D721Med (cell line): ENCODE data around the gene PLXDC1.

Experiments used
- DNase-seq: peaks from one replicate; pipeline ENCODE4 v3.0.0; 2011; ENCODE audit warnings: low spot score; ENCODE audit not compliant: insufficient read length
- FAIRE-seq: peaks from 2 replicates; lab custom pipeline; 2011; peaks lifted over from hg19 to GRCh38; lab: Jason Lieb, UNC
- TF ChIP-seq, protein P1 (sequence below): IDR thresholded peaks from 2 replicates; pipeline ENCODE4 v1.5.1; 2012; ENCODE audit warnings: mild to moderate bottlenecking, control low read depth; ENCODE audit not compliant: insufficient read depth; ENCODE audit errors: missing control alignments

Gene PLXDC1

DNA sequence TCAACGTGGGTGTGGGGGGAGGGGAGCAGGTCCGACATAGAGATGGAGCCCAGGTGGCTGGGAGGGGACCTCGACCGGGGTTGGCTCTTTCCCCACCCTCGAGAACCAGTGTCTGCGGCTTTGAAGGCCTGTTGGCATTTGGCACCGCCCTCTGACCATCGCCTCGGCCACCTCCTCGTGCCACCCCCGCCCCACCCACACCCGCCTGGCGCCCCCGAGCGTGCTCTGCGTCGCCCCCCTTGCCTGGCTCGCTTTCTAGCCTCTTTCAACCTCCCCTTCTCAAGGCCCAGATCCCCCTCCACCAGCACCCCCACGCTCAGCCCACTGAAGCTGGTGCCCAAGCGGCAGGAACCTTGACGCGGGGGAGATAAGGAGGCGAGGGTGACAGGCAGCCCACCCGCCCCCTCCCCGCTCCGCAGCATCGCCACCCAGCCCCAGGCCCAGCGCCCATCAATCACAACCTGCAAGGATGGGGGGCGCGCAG, 45.4 kb upstream of the PLXDC1 start:
- DNase-seq (peak; percentile 44), FAIRE-seq (no peak)

DNA sequence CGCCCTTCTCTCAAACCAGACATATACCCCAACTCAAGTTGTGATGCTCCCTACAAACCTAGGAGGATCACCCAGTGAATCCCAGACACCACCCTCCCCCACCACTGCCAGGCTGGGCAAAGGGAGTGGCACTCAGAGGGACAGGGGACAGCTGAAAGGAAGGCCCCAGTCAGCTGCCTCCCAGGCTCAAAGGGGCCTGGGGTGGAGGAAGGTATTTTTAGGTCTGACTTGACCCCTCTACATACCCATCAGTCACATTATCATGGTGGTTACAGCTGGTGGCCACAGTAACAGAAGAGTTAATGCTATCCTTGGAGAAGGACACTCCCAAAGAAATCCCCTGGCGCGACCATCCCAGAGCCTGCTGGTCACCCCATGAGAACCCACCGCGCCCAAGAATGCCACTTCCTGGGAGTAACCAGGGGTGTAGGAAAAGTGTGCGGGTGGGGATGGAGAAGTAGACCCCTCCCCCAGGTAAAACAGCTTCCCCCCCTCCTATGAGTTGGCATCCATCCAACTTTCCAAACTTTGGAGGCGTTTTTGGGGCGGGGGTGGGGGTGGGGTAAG, 44.9 kb upstream of the PLXDC1 start:
- FAIRE-seq (no peak), DNase-seq (no peak)
- TF ChIP-seq, protein P1, sequence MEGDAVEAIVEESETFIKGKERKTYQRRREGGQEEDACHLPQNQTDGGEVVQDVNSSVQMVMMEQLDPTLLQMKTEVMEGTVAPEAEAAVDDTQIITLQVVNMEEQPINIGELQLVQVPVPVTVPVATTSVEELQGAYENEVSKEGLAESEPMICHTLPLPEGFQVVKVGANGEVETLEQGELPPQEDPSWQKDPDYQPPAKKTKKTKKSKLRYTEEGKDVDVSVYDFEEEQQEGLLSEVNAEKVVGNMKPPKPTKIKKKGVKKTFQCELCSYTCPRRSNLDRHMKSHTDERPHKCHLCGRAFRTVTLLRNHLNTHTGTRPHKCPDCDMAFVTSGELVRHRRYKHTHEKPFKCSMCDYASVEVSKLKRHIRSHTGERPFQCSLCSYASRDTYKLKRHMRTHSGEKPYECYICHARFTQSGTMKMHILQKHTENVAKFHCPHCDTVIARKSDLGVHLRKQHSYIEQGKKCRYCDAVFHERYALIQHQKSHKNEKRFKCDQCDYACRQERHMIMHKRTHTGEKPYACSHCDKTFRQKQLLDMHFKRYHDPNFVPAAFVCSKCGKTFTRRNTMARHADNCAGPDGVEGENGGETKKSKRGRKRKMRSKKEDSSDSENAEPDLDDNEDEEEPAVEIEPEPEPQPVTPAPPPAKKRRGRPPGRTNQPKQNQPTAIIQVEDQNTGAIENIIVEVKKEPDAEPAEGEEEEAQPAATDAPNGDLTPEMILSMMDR: no peak

More for the DNA sequence above, 45.4 kb upstream of the PLXDC1 start:
- TF ChIP-seq, protein P1: no peak

DNA sequence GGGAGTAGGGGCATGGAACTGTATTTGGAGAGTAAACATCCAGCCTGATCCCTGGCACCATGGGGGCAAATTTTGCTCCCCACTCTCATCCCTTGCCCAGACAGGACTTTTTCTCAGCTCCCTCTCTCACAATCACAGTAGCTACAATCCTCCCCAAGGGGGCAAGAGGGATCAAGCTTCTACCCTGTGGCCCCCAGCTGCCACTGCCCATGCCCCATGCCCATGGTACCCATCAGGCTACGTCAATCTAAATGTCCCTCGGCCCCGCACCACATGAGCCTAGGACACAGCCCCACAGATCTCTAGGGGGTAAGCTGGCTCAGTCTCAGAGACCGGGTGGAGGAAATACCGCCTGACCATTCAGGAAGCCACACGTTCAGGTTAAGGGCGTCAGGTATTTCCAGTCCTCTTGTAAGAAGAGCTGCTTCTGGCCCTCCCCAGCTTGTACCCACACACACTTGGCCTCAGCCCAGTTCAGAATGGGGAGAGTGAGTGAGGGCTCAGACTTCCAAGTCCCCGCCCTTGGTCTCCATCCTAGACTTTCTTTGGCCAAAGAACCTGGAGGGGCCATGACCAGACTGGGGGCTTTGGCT, 44.2 kb upstream of the PLXDC1 start:
- TF ChIP-seq, protein P1: no peak
- FAIRE-seq: no peak
- no peak for DNase-seq

DNA sequence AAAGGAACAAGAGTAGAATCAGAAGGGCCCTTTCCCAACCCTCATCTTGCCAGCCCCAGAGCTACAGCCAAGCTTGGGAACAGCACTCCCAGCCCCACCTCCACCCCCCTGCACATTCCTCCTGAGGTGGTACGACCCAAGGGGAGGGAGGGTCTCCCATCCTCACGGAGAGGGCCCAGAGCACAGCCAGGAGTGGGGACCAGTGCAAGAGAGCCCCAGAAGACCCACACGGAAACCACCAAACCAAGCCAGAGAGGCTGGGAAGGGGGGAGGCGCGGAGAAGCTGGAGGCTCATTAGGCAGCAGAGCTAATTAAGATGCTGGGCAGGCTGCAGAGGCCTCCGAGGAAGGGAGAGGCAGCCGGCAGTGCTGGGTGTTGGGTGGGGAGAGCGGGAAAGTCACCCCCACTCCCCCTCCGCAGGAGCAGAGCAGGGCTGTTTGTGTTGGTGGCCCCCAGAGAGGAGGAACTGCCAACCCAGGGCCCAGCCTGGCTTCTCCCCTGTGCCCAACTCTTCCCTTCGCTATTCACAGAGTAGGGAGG, 43.6 kb upstream of the PLXDC1 start:
- DNase-seq (no peak), FAIRE-seq (no peak)
- TF ChIP-seq, protein P1: no peak

DNA sequence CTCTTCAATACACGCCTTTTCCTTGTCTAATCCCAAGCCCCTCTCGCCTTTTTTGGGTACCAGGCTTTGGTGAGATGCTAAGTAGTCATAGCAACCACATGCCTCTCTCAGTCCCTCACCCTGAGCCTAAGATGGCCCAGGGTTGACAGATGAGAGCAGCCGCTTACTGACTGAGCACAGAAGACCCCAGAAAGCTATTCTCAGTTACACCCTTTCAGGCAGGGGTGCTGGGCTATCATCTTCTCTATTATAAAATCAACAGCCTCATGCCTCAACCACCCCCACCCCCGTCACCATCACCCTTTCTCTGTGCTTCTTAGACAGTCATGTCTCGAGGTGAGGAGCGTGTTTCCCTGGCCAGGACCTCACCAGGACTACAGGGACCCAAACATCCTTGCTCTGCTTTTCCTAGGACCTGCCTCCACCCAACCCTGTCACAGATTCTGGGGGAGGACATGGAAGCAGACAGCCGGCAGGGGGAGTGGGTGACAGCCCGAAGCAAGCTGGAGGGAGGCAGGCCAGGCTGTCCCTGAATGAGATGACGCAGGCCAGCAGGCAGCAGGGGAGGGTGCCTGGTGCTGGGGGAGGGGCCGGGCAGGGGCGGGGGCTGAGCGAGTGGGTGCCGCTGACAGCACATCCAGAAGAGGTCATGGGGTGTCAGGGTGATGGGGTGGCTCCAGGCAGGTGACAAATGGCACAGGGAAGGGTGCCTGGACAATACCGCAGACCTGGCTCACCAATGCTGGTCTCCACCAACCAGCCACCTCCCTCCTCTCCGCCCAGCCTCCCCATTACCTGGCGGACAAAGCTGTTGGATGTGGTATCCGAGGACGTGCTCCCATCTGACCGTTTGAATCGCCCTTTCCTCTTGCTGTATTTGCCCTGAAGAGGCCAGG, 42.9 kb upstream of the PLXDC1 start:
- DNase-seq (no peak), FAIRE-seq (no peak)
- TF ChIP-seq, protein P1: peak; percentile 33

DNA sequence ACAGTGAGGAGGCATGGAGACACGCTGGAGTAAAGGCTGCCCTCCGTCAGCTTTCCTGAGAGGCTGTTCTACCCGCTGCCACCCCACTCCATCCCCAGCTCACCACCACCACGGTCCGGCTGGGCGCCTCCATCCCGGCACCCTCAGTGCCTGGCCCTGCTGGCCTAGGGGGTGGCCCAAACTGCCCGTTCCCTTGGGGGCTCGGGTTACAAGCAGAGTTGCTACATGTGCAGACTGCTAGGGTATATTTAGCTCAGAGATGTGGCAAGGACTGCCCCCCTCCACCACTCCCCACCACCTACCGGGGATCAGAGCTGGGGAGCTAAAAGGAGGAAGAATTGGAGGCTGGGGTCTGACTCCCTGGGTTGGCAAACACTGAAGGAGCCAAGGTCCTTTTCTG, 41.9 kb upstream of the PLXDC1 start:
- no peak for DNase-seq

More for the DNA sequence above, 41.9 kb upstream of the PLXDC1 start:
- no peak for FAIRE-seq
- TF ChIP-seq, protein P1: no peak
